Astrocyte (in vitro differentiated cells and primary cell): ENCODE results near the gene CLASP1.

Experiments used
- CTCF ChIP-seq: IDR thresholded peaks from 2 replicates; pipeline ENCODE4 v1.5.1; 2011; ENCODE audit warnings: low read depth, mild to moderate bottlenecking, inconsistent platforms, low read length, moderate library complexity; ENCODE audit not compliant: insufficient read depth
- EZH2 ChIP-seq: IDR thresholded peaks from 2 replicates; pipeline ENCODE4 v1.6.1; 2012; ENCODE audit warnings: mild to moderate bottlenecking, low read length, inconsistent platforms; ENCODE audit not compliant: insufficient read depth

- no peak for TF ChIP-seq CTCF
- no peak for TF ChIP-seq EZH2
Observed at GRCh38 chr2:121468936-121469335, 180.3 kb downstream of the CLASP1 start.
